Stomach (tissue), 9 donors: ENCODE data around the gene GRIK2. TPM values are rescaled to one million over a fixed set of nuclear protein-coding genes. Genes with fewer than 3 reads are reported as not detected.

Source experiments
- DNase-seq, 2 donors: peaks; one replicate each; pipeline versions ENCODE4 v3.0.0 to v3.0.0-alpha.2; 2013 to 2019
- H3K27ac ChIP-seq, 5 donors: fragments of 200-600 bp in 4 of 5; sonication (generic) in 4 of 5; one replicate each; pipeline ENCODE4 v1.5.1; 2013 to 2019; ENCODE audit warnings: mild to moderate bottlenecking in 1 of 5, moderate library complexity in 1 of 5
- H3K27me3 ChIP-seq, 3 donors: fragments of 200-600 bp; sonication (generic); one replicate each; pipeline ENCODE4 v1.5.1; 2017 to 2019; ENCODE audit warnings: mixed run types in 1 of 3
- H3K36me3 ChIP-seq, 4 donors: fragments of 200-600 bp; sonication (generic); 1 replicate in 3 of 4; 2 replicates in 1 of 4; pipeline ENCODE4 v1.5.1; 2016 to 2019
- H3K4me1 ChIP-seq, 4 donors: fragments of 200-600 bp; sonication (generic); one replicate each; pipeline ENCODE4 v1.5.1; 2016 to 2019
- H3K4me3 ChIP-seq, 4 donors: fragments of 200-600 bp; sonication (generic) in 3 of 4; one replicate each; pipeline ENCODE4 v1.5.1; 2016 to 2019; ENCODE audit warnings: mild to moderate bottlenecking in 1 of 4
- H3K9me3 ChIP-seq, 4 donors: fragments of 200-600 bp; sonication (generic); one replicate each; pipeline ENCODE4 v1.5.1; 2016 to 2019
- CTCF ChIP-seq, 7 experiments: fragments of 450-650 bp in 4 of 7; fragments of 200-600 bp in 3 of 7; sonication (generic) in 3 of 7; IDR thresholded peaks; one replicate each; pipeline ENCODE4 v1.5.1; 2016 to 2019; ENCODE audit warnings: antibody characterized with exemption in 7 of 7, control low read depth in 2 of 7, mild to moderate bottlenecking in 1 of 7
- EP300 ChIP-seq: sonication (generic); formaldehyde crosslinking; IDR thresholded peaks from one replicate; pipeline ENCODE4 v1.6.1; 2017; ENCODE audit warnings: antibody characterized with exemption
- POLR2A ChIP-seq, 4 donors: fragments of 450-650 bp; IDR thresholded peaks; one replicate each; pipeline ENCODE4 v1.6.1; 2016; ENCODE audit warnings: antibody characterized with exemption in 4 of 4, control low read depth in 2 of 4, mild to moderate bottlenecking in 1 of 4, moderate library complexity in 1 of 4
- POLR2AphosphoS5 ChIP-seq, 3 donors: sonication (generic); formaldehyde crosslinking; IDR thresholded peaks; one replicate each; pipeline ENCODE4 v1.6.1; 2016; ENCODE audit warnings: antibody characterized with exemption in 3 of 3
- WGBS, 5 donors: extraction: QIAGEN DNeasy Blood & Tissue Kit in 3 of 5; methylation state at CpG; one replicate each; pipeline versions ENCODE4 v1.1.5 to v1.1.7; 2013 to 2018; 5-methylcytosine and 5-hydroxymethylcytosine counted together
- intact Hi-C: fragments of 100-400 bp; cut with DNase I; formaldehyde crosslinking; loops from one replicate; pipeline ENCODE4 v1.15.1; 2023; ENCODE audit warnings: low total_unique reads
- polyA plus RNA-seq, 3 donors: library from polyadenylated mRNA; stranded (reverse); fragments of 200-250 nt; gene quantifications; one replicate each; pipeline ENCODE4 v1.2.3, GENCODE V29; 2013
- total RNA-seq, 5 donors: library from RNA; depleted of rRNA; stranded (reverse); fragments of >200 nt; gene quantifications; one replicate each; pipeline versions ENCODE4 v1.1.0 to v1.2.3, GENCODE V29; 2014 to 2016
- donor health status: healthy with polysubstance abuse.
- donor health status: Bipolar disorder and iron deficiency.
- donor health status: healthy.

GRIK2 gene
- total and polyA plus RNA-seq, 8 donors = 0.06 to 7.7 (median 0.50) TPM; not detected in 3

- WGBS, 5 donors = 74 to 94% (median 87%) methylated on average over 1 of the region's 1 CpG
- intact Hi-C loops = no loop called here
These were observed 446.6 kb downstream of the GRIK2 start for GRCh38 chr6:101840100-101840499.

GRCh38 chr6:101845172-101845571 lies 451.7 kb downstream of the GRIK2 start:
- H3K4me3 ChIP-seq = no peak overlapping the region
- H3K27ac ChIP-seq = no peak overlapping the region
- no peaks in the 10 kb centered on the region for H3K27me3 ChIP-seq
- 0 to 66% (median 40%) methylated on average over 2 of the region's 2 CpGs for whole genome bisulfite sequencing, 5 donors
- H3K4me1 ChIP-seq = no peaks in the 10 kb centered on the region
- TF ChIP-seq POLR2AphosphoS5 (IDR thresholded peaks at IDR 0.05) (no peak), CTCF (IDR thresholded peaks at IDR 0.05) (no peak), EP300 (no peak), POLR2A (IDR thresholded peaks at IDR 0.05) (no peak)
- no peaks in the 10 kb centered on the region for H3K36me3 ChIP-seq
- DNase-seq = no peak
- intact Hi-C loops = no loop called here
- H3K9me3 ChIP-seq = no peaks in the 10 kb centered on the region

More at GRCh38 chr6:101840100-101840499, 446.6 kb downstream of the GRIK2 start:
- H3K27ac ChIP-seq = no peak overlapping the region
- H3K27me3 ChIP-seq = no peaks in the 10 kb centered on the region
- no peaks in the 10 kb centered on the region for H3K36me3 ChIP-seq
- DNase-seq = no peak
- no peak overlapping the region for H3K4me3 ChIP-seq
- TF ChIP-seq EP300 (no peak), POLR2AphosphoS5 (IDR thresholded peaks at IDR 0.05) (no peak), CTCF (IDR thresholded peaks at IDR 0.05) (no peak), POLR2A (IDR thresholded peaks at IDR 0.05) (no peak)
- H3K9me3 ChIP-seq = no peaks in the 10 kb centered on the region
- H3K4me1 ChIP-seq = no peaks in the 10 kb centered on the region

- TF ChIP-seq CTCF (IDR thresholded peaks at IDR 0.05) (no peak), EP300 (no peak), POLR2A (IDR thresholded peaks at IDR 0.05) (no peak), POLR2AphosphoS5 (IDR thresholded peaks at IDR 0.05) (no peak)
- Histone ChIP-seq H3K9me3 (no peaks in the 10 kb centered on the region), H3K36me3 (no peaks in the 10 kb centered on the region), H3K4me3 (no peak overlapping the region), H3K4me1 (no peaks in the 10 kb centered on the region), H3K27ac (no peak overlapping the region), H3K27me3 (no peaks in the 10 kb centered on the region)
- WGBS, 5 donors = 65 to 96% (median 92%) methylated on average over 1 of the region's 1 CpG
- no peak for DNase-seq
- intact Hi-C loops = no loop called here
These were observed 452.1 kb downstream of the GRIK2 start for GRCh38 chr6:101845621-101846020.

- Histone ChIP-seq H3K27ac (no peak overlapping the region), H3K9me3 (no peaks in the 10 kb centered on the region), H3K4me3 (no peak overlapping the region), H3K27me3 (no peaks in the 10 kb centered on the region), H3K4me1 (no peaks in the 10 kb centered on the region), H3K36me3 (no peaks in the 10 kb centered on the region)
- no peak for DNase-seq
- WGBS, 5 donors = 42 to 60% (median 47%) methylated on average over 3 of the region's 3 CpGs
- TF ChIP-seq POLR2AphosphoS5 (IDR thresholded peaks at IDR 0.05) (no peak), CTCF (IDR thresholded peaks at IDR 0.05) (no peak), EP300 (no peak), POLR2A (IDR thresholded peaks at IDR 0.05) (no peak)
- intact Hi-C loops = no loop called here
These were observed 454.2 kb downstream of the GRIK2 start for GRCh38 chr6:101847690-101848089.
